Endothelial cell of umbilical vein (primary cell): Measurements from ENCODE around the gene BDKRB2.
"Not testable (repeated sequence)": the region's sequence is repeated elsewhere in the genome, so short reads cannot be mapped to it uniquely, and the experiment has no call there.

Experiments used
- CTCF ChIP-seq, 2 donors: IDR thresholded peaks; 1 replicate in 1 of 2; 2 replicates in 1 of 2; pipeline ENCODE4 v1.5.1; 2011; ENCODE audit warnings: low read length in 2 of 2, mild to moderate bottlenecking in 2 of 2, moderate library complexity in 2 of 2, control low read depth in 1 of 2, inconsistent platforms in 1 of 2, low read depth in 1 of 2; ENCODE audit not compliant: insufficient read depth in 1 of 2; ENCODE audit errors: extremely low read depth in 1 of 2
- EZH2 ChIP-seq: IDR thresholded peaks from 2 replicates; pipeline ENCODE4 v1.6.1; 2012; ENCODE audit warnings: borderline replicate concordance, low read depth, mild to moderate bottlenecking, moderate library complexity, low read length, inconsistent platforms; ENCODE audit not compliant: severe bottlenecking
- GATA2 ChIP-seq: IDR thresholded peaks from 2 replicates; pipeline ENCODE4 v1.7.0; 2011; ENCODE audit warnings: low read depth, mild to moderate bottlenecking, moderate library complexity, mixed read lengths, low read length; ENCODE audit not compliant: insufficient read length, insufficient read depth
- JUN ChIP-seq: IDR thresholded peaks from 2 replicates; pipeline ENCODE4 v1.6.1; 2011; ENCODE audit warnings: borderline replicate concordance, low read depth; ENCODE audit not compliant: insufficient read length, insufficient read depth
- MYC ChIP-seq: IDR thresholded peaks from one replicate; pipeline ENCODE4 v1.6.1; 2011; ENCODE audit warnings: mild to moderate bottlenecking, low read depth, low read length
- POLR2A ChIP-seq: IDR thresholded peaks from 2 replicates; pipeline ENCODE4 v1.6.1; 2012; ENCODE audit warnings: low read depth, mild to moderate bottlenecking, control low read depth, low read length
- POLR2AphosphoS5 ChIP-seq: IDR thresholded peaks from 2 replicates; pipeline ENCODE4 v1.6.1; 2012; ENCODE audit warnings: low read depth, mild to moderate bottlenecking, control low read depth, low read length, moderate library complexity; ENCODE audit not compliant: insufficient read depth

- not testable (repeated sequence) for TF ChIP-seq CTCF (IDR thresholded peaks at IDR 0.05; ENCODE audit: extremely low read depth in 1 of 2, insufficient read depth in 1 of 2, low read depth in 1 of 2, low read length in 2 of 2); POLR2AphosphoS5; POLR2A; EZH2; JUN; MYC; GATA2
These were observed 40.4 kb downstream of the BDKRB2 start for GRCh38 chr14:96245074-96245473.
